Body of pancreas (tissue), 4 donors: ENCODE results near the gene ZDHHC17.

Source experiments
- POLR2A ChIP-seq, 3 donors: fragments of 450-650 bp; IDR thresholded peaks; one replicate each; pipeline ENCODE4 v1.6.1; 2016; ENCODE audit warnings: antibody characterized with exemption in 3 of 3, mild to moderate bottlenecking in 2 of 3
- TF ChIP-seq, protein P1 (sequence below), 7 experiments: fragments of 450-650 bp in 4 of 7; fragments of 200-600 bp in 3 of 7; sonication (generic) in 3 of 7; IDR thresholded peaks; one replicate each; pipeline ENCODE4 v1.5.1; 2016 to 2019; ENCODE audit warnings: antibody characterized with exemption in 7 of 7

GRCh38 chr12:76871742-76872141 is 107.8 kb downstream of the ZDHHC17 start:
- TF ChIP-seq, protein P1, sequence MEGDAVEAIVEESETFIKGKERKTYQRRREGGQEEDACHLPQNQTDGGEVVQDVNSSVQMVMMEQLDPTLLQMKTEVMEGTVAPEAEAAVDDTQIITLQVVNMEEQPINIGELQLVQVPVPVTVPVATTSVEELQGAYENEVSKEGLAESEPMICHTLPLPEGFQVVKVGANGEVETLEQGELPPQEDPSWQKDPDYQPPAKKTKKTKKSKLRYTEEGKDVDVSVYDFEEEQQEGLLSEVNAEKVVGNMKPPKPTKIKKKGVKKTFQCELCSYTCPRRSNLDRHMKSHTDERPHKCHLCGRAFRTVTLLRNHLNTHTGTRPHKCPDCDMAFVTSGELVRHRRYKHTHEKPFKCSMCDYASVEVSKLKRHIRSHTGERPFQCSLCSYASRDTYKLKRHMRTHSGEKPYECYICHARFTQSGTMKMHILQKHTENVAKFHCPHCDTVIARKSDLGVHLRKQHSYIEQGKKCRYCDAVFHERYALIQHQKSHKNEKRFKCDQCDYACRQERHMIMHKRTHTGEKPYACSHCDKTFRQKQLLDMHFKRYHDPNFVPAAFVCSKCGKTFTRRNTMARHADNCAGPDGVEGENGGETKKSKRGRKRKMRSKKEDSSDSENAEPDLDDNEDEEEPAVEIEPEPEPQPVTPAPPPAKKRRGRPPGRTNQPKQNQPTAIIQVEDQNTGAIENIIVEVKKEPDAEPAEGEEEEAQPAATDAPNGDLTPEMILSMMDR (IDR thresholded peaks at IDR 0.05) = no peak
- no peak for TF ChIP-seq POLR2A (IDR thresholded peaks at IDR 0.05)
